ENCODE measurements around the gene SMTNL2. TPM values are rescaled to one million over a fixed set of nuclear protein-coding genes. Genes with fewer than 3 reads are reported as not detected.
"Not testable (repeated sequence)": the region's sequence is repeated elsewhere in the genome, so short reads cannot be mapped to it uniquely, and the experiment has no call there.

SMTNL2 gene
- total RNA-seq, 1 donor from 2014 or later, result 0.46 TPM

- no peak overlapping the region for H3K4me3 ChIP-seq (ENCODE audit: low read depth, low read length)
- DNase-seq (ENCODE audit: low read depth), result no peak
- H3K36me3 ChIP-seq (ENCODE audit: control insufficient read depth, insufficient read depth, low read length), result no peaks in the 10 kb centered on the region
- peaks cover 50% of the 10 kb centered on the region for H3K27me3 ChIP-seq (ENCODE audit: control insufficient read depth, insufficient read depth, low read length)
- TF ChIP-seq CTCF (IDR thresholded peaks at IDR 0.05; ENCODE audit: insufficient read depth, low read length, poor library complexity, severe bottlenecking), result no peak
These were observed 6.8 kb upstream of the SMTNL2 start for GRCh38 chr17:4577386-4577993.

- DNase-seq (ENCODE audit: low read depth), result not testable (repeated sequence)
- peaks cover 58% of the 10 kb centered on the region for H3K27me3 ChIP-seq (ENCODE audit: control insufficient read depth, insufficient read depth, low read length)
These were observed 6.0 kb upstream of the SMTNL2 start for GRCh38 chr17:4578349-4578748.

GRCh38 chr17:4579678-4580077, 4.7 kb upstream of the SMTNL2 start:
- H3K36me3 ChIP-seq (ENCODE audit: control insufficient read depth, insufficient read depth, low read length), result no peaks in the 10 kb centered on the region
- H3K27me3 ChIP-seq (ENCODE audit: control insufficient read depth, insufficient read depth, low read length), result peaks cover 61% of the 10 kb centered on the region
- no peak for DNase-seq (ENCODE audit: low read depth)
- no peak for TF ChIP-seq CTCF (IDR thresholded peaks at IDR 0.05; ENCODE audit: insufficient read depth, low read length, poor library complexity, severe bottlenecking)
- no peak overlapping the region for H3K4me3 ChIP-seq (ENCODE audit: low read depth, low read length)

More at GRCh38 chr17:4578349-4578748, 6.0 kb upstream of the SMTNL2 start:
- not testable (repeated sequence) for H3K36me3 ChIP-seq (ENCODE audit: control insufficient read depth, insufficient read depth, low read length); H3K4me3 ChIP-seq (ENCODE audit: low read depth, low read length)

GRCh38 chr17:4580291-4580690, 4.0 kb upstream of the SMTNL2 start:
- TF ChIP-seq CTCF (IDR thresholded peaks at IDR 0.05; ENCODE audit: insufficient read depth, low read length, poor library complexity, severe bottlenecking), result no peak
- Histone ChIP-seq H3K4me3 (ENCODE audit: low read depth, low read length) (no peak overlapping the region), H3K36me3 (ENCODE audit: control insufficient read depth, insufficient read depth, low read length) (no peaks in the 10 kb centered on the region), H3K27me3 (ENCODE audit: control insufficient read depth, insufficient read depth, low read length) (peaks cover 61% of the 10 kb centered on the region)
- DNase-seq (ENCODE audit: low read depth), result no peak

- Histone ChIP-seq H3K27me3 (ENCODE audit: control insufficient read depth, insufficient read depth, low read length) (peaks cover 49% of the 10 kb centered on the region), H3K4me3 (ENCODE audit: low read depth, low read length) (no peak overlapping the region), H3K36me3 (ENCODE audit: control insufficient read depth, insufficient read depth, low read length) (no peaks in the 10 kb centered on the region)
- DNase-seq (ENCODE audit: low read depth), result no peak
- TF ChIP-seq CTCF (IDR thresholded peaks at IDR 0.05; ENCODE audit: insufficient read depth, low read length, poor library complexity, severe bottlenecking), result no peak
These were observed 2.2 kb upstream of the SMTNL2 start for GRCh38 chr17:4582101-4582501.

- no peak overlapping the region for H3K4me3 ChIP-seq (ENCODE audit: low read depth, low read length)
- no peak for TF ChIP-seq CTCF (IDR thresholded peaks at IDR 0.05; ENCODE audit: insufficient read depth, low read length, poor library complexity, severe bottlenecking)
- no peaks in the 10 kb centered on the region for H3K36me3 ChIP-seq (ENCODE audit: control insufficient read depth, insufficient read depth, low read length)
- no peak for DNase-seq (ENCODE audit: low read depth)
- H3K27me3 ChIP-seq (ENCODE audit: control insufficient read depth, insufficient read depth, low read length), result peaks cover 49% of the 10 kb centered on the region
These were observed 1.6 kb upstream of the SMTNL2 start for GRCh38 chr17:4582691-4583090.

All from kidney epithelial cell (primary cell).